GM19452 (cell line): ENCODE measurements around the gene DRD1.
"Not testable (repeated sequence)": the region's sequence is repeated elsewhere in the genome, so short reads cannot be mapped to it uniquely, and the experiment has no call there.

Experiments used
- ATAC-seq: cut with Tn5 transposase; IDR thresholded peaks from one replicate; pipeline ENCODE4 v1.9.1; 2021; ENCODE audit not compliant: unreplicated experiment

The DRD1 gene

DNA sequence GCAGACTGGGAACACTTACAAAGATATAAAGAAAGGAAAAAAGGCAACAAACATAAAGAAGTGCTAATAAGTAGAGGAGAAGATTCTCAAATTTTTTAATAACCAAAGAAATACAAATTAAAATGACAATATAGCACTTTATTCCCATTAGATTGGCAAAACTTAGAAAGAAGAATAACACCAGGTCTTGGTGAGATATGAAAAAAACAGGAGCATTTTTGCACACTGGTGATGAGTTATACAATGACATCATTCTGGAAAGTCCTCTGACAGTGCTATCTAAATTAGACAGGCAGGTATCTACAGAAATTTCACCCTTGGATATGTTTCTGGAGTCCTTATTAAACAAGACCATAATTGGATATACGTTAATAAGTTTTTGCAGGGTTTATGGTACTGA, 24.9 kb upstream of the DRD1 start:
- no peak for ATAC-seq

- ATAC-seq, result no peak
These were observed 24.2 kb upstream of the DRD1 start for GRCh38 chr5:175467983-175468690.

- no peak for ATAC-seq
These were observed 22.8 kb upstream of the DRD1 start for GRCh38 chr5:175466700-175467318.

- no peak for ATAC-seq
These were observed 21.3 kb upstream of the DRD1 start for GRCh38 chr5:175465282-175465681.

GRCh38 chr5:175464942-175465233, 20.9 kb upstream of the DRD1 start:
- ATAC-seq, result no peak

- peak; percentile 97 for ATAC-seq
These were observed 20.3 kb upstream of the DRD1 start for GRCh38 chr5:175464074-175464941.

DNA sequence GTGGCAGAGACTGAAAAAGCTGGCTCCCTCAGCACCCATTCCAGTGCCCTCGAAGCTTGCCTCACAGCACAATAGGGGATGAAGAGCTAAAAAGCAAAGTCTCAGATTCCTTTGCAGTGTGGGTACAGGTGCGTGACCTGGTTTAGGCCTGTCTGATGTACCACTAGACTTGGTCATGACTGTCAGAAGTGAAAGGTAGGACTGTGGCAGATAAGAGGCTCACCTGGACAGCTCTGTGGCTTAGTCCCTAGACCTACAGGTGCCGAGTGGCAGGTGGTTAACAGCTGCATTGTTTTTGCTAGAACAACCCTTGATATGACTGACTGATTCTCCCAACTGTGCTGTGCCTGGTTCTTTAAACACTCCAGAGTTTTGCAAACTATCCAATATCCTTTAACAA, 19.7 kb upstream of the DRD1 start:
- no peak for ATAC-seq

DNA sequence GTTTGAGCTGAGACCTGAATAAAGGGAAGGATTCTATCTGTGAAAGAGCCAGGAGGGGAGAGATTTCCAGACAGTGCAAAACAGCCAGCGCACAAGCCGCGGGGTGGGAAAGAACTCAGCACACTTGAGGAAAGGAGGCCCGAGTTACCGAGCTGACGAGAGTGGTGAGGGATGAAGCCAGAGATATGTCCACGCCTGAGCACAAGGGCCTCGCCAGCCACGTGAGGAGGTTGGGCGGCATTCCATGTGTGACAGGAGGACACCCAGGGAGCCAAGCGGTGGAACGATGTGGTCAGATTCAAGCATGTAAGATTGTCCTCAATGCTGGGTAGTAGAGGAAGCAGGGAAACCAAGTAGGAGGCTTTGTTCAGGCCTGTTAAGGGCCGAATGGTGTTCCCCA, 17.4 kb upstream of the DRD1 start:
- ATAC-seq, result no peak

GRCh38 chr5:175460552-175460951, 16.6 kb upstream of the DRD1 start:
- no peak for ATAC-seq

- ATAC-seq, result no peak
These were observed 16.1 kb upstream of the DRD1 start for GRCh38 chr5:175460126-175460525.

GRCh38 chr5:175457466-175457865, 13.5 kb upstream of the DRD1 start:
- ATAC-seq, result peak; percentile 85

DNA sequence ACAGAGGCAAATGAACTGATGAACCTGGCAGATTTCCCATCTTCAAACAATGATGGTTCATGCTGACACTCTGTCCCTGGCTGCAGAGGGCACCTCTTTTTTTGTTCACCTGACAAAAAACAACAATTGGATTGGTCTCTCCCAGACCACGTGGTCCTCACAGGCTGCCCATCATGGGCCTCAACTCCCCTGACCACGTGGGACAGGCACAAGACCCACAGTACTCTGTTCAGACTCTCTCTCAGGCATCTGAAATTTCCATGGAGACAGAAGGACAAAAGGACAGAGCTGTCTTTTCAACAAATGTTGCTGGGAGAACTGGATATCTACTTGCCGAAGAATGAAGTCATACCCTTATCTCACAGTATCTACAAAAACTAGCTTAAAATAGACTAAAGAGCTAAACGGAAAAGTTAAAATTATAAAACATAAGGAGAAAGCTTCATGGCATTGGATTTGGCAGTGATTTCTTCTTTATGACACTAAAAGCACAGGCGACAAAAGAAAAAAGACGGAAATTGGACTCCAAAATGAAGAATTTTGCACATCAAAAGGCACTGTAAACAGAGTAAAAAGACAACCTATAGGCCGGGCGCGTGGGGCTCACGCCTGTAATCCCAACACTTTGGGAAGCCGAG, 12.2 kb upstream of the DRD1 start:
- ATAC-seq, result no peak

DNA sequence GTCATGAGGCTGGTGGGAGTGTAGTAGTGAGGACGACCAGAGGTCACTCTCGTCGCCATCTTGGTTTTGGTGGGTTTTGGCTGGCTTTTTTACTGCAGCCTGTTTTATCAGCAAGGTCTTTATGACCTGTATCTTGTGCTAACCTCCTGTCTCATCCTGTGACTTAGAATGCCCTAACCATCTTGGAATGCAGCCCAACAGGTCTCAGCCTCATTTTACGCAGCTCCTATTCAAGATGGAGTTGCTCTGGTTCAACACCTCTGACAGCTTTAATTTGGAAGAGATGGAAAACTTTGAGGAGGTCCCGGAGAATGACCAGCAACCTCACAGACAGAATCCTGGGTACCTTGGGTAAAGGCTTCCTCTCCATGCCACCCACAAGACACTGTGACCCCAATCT, 10.4 kb upstream of the DRD1 start:
- ATAC-seq, result not testable (repeated sequence)

DNA sequence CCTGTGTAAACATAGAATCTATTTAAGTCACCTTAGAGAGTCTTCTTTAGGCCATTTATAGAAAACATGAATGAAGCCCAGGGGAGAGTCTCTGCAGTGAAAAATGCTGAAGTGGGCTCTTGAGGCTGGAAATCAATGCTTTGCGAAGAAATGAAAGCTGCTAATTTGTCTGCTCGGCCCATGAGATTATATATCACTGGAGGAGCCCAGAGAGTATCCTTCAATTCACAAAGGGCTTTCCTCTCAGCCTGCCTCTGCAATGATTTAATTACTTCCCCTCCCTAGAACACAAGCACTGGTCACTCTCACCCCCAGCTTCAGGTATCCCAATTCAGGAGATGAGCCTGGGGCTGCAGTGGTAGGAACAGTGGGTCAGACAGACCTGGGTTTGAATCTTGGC, 8.2 kb upstream of the DRD1 start:
- no peak for ATAC-seq

GRCh38 chr5:175448276-175448675, 4.3 kb upstream of the DRD1 start:
- no peak for ATAC-seq

DNA sequence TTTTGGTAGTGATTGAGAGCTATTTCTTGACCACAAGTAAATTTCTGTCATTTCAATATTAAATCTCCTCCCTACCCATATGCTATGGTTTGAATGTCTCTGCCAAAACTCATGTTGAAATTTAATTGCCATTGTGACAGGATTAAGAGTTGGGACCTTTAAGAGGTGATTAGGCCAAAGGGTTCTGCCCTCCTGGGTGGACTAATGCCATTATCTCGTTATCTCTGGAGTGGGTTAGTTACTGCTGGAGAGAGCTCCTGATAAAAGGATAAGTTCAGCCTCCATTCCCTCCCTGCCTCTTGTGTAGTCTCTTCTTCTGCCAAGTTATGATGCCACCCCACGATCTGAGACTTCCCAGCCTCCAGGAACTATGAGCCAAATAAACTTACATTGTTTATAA, 3.6 kb upstream of the DRD1 start:
- no peak for ATAC-seq

DNA sequence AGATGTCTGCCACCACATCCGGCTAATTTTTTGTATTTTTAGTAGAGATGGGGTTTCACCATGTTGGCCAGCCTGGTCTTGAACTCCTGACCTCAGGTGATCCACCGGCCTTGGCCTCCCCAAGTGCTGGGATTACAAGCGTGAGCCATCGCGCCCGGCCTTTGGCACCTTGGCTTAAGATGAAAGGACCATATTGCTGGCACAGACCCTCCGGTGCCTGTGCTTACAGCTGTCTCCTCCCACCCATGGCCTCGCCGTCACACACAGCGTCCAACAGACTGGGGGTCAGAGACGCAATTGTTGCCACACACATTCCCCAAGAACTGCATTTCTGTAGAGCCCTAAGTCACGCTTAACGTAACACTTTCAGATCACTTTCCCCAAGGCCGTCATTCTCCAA, 2.4 kb upstream of the DRD1 start:
- not testable (repeated sequence) for ATAC-seq

- no peak for ATAC-seq
These were observed 999 bp upstream of the DRD1 start for GRCh38 chr5:175444905-175445456.

DNA sequence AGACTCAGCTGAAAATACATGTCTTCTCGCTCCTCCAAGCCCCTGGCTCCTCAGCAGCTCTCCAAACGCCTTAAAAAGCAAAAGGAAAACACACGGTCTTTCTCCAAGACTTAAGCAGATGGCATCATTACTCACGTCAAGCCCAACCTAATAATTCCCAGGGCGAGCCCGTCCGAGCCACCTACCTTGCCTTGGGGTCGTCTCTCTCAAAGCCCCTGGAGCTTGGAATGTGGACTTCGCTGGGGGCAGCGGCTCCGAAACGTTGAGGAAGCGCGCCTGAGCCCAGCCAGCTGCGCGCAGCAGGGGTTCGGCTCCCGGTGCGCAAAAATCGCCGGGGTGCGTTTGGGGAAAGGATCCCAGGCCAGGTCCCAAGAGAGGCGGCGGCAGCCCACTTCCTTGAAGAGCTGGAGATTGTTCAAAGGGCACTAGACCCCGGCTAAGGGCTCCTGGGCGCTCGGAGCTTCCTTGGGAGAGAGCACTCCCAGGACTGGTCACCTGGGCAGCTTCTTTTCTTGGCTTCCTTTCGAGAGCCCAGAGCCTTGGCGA, 395 bp downstream of the DRD1 start:
- no peak for ATAC-seq

DNA sequence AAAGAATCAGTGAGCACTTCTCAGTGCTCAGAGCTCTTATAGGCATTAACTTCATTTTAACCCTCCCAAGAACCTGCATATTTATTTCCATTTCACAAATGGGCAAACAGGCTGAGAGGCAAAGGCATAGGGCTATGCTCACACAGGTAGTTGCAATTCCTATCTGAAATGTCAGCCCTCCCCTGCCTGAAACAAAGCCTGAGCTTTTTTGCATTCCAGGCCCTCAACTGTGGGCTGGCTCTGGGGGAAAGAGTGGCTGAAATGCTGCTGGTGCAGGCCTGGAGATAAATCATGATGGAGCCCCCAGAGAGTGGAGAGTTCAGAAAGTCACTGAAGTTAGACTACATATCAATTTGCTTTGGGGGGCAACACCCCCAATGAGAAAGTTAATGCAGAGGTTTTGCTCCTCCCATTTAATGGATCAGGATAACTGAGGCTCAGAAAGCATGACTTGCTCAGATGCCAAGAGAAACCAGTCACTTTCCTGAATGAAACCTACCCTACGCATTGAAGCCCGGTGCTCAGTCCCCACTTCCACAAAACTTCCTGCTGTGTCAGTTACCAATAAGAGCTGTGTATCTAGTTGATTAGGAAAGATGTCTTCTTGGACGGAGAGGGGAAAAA, 5.6 kb downstream of the DRD1 start:
- ATAC-seq, result no peak

- ATAC-seq, result no peak
These were observed 7.6 kb downstream of the DRD1 start for GRCh38 chr5:175436359-175436758.
